Measurements from ENCODE around the gene PIP4K2A.
"Not testable (repeated sequence)": the region's sequence is repeated elsewhere in the genome, so short reads cannot be mapped to it uniquely, and the experiment has no call there.

Gene PIP4K2A

DNA sequence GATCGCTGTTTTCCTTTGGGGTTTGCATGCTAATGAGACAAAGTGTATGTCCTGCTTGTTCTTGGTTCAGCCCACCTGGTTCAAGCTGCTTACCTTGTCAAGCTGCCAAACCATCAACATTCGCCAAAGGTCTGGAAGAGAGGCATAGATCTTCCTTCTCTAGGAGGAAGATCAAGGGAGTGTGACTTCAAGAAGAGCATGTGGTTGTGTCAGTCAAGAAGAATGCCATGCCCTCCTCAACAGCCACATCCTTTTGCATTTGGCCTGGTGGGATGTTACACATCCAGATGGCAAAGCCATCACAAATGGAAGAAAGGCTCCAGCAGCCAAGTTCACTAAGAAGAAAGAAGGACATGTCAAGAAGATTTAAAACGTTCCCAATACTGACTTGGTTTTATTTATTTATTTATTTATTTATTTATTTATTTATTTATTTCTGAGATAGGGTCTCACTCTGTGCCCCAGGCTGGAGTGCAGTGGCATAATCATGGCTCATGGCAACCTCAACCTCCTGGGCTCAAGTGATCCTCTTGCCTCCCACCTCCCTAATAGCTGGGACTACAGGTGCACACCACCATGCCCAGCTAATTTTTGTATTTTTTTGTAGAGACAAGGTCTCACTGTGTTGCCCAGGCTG lies 5.1 kb upstream of the PIP4K2A start:
- H3K4me3 ChIP-seq (ENCODE audit: low read depth, low read length), result no peak overlapping the region
- H3K27me3 ChIP-seq (ENCODE audit: control insufficient read depth, insufficient read depth, low read length), result peaks cover 9% of the 10 kb centered on the region
- H3K9me3 ChIP-seq (ENCODE audit: control insufficient read depth, insufficient read depth, low read length), result no peaks in the 10 kb centered on the region
- 0 out of 2 replicates have a peak, but pooled peaks cover 6% of the 10 kb centered on the region for H3K4me1 ChIP-seq (ENCODE audit: control insufficient read depth, insufficient read depth, low read length)
- no peak overlapping the region for H3K27ac ChIP-seq (ENCODE audit: low read depth, low read length)
- no peaks in the 10 kb centered on the region for H3K36me3 ChIP-seq (ENCODE audit: control insufficient read depth, insufficient read depth, low read length)
- H3K9ac ChIP-seq (ENCODE audit: low read depth, low read length), result no peak overlapping the region

DNA sequence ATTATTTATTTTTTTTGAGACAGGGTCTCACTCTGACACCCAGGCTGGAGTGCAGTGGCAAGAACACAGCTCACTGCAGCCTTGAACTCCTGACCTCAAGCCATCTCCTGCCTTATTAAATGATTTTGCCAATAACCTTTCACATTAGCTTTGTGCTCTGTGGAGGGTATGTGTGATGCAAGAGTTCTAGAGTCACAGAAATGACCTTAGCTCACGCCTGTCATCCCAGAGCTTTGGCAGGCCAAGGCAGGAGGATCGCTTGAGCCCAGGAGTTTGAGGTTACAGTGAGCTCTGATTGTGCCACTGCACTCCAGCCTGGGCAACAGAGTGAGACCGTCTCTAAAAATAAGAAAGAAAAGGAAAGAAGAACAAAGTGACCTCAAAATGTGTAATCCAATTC lies 4.3 kb upstream of the PIP4K2A start:
- H3K9ac ChIP-seq (ENCODE audit: low read depth, low read length); H3K4me3 ChIP-seq (ENCODE audit: low read depth, low read length); H3K4me1 ChIP-seq (ENCODE audit: control insufficient read depth, insufficient read depth, low read length); H3K27ac ChIP-seq (ENCODE audit: low read depth, low read length); H3K27me3 ChIP-seq (ENCODE audit: control insufficient read depth, insufficient read depth, low read length); H3K9me3 ChIP-seq (ENCODE audit: control insufficient read depth, insufficient read depth, low read length); H3K36me3 ChIP-seq (ENCODE audit: control insufficient read depth, insufficient read depth, low read length): not testable (repeated sequence)

DNA sequence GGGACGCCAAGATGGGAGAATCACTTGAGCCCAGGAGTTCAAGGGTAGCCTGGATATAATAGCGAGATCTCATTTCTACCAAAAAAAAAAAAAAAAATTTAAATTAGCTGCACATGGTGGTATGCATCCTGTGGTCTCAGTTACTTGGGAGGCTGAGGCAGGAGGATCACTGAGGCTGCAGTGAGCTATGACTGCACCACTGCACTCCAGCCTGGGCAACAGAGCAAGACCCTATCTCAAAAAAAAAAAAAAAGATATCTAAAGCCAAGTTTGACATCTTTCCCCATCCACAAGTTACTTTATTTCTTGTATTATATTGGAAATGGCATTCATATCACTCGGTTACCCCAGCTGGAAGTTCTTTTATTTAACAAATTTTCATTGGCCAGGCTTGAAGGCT lies 3.4 kb upstream of the PIP4K2A start:
- Histone ChIP-seq H3K27ac (ENCODE audit: low read depth, low read length) (no peak overlapping the region), H3K4me1 (ENCODE audit: control insufficient read depth, insufficient read depth, low read length) (peaks cover 9% of the 10 kb centered on the region), H3K36me3 (ENCODE audit: control insufficient read depth, insufficient read depth, low read length) (no peaks in the 10 kb centered on the region), H3K4me3 (ENCODE audit: low read depth, low read length) (no peak overlapping the region), H3K9me3 (ENCODE audit: control insufficient read depth, insufficient read depth, low read length) (no peaks in the 10 kb centered on the region), H3K9ac (ENCODE audit: low read depth, low read length) (no peak overlapping the region), H3K27me3 (ENCODE audit: control insufficient read depth, insufficient read depth, low read length) (peaks cover 9% of the 10 kb centered on the region)

DNA sequence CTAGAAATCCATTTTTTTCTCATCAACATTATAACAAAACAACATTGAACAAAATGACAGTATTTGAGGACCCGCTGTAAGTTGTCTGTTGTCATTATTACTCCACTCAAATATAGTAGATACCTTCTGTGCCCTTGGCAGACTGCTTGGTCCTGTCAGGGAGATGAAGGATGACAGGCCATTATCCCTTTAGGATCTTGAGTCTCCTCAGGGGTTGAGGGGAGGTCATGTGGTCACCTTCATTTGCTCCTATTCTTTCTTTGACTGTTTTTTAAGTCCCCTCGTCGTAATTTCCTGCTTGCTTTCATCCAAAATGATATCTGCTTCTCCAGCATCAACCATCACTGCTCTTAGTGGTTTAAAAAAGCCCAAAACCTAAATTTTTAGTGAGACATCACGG lies 2.6 kb upstream of the PIP4K2A start:
- Histone ChIP-seq H3K27ac (ENCODE audit: low read depth, low read length) (no peak overlapping the region), H3K9me3 (ENCODE audit: control insufficient read depth, insufficient read depth, low read length) (no peaks in the 10 kb centered on the region), H3K36me3 (ENCODE audit: control insufficient read depth, insufficient read depth, low read length) (no peaks in the 10 kb centered on the region), H3K9ac (ENCODE audit: low read depth, low read length) (no peak overlapping the region), H3K27me3 (ENCODE audit: control insufficient read depth, insufficient read depth, low read length) (peaks cover 9% of the 10 kb centered on the region), H3K4me3 (ENCODE audit: low read depth, low read length) (no peak overlapping the region), H3K4me1 (ENCODE audit: control insufficient read depth, insufficient read depth, low read length) (peaks cover 17% of the 10 kb centered on the region)

DNA sequence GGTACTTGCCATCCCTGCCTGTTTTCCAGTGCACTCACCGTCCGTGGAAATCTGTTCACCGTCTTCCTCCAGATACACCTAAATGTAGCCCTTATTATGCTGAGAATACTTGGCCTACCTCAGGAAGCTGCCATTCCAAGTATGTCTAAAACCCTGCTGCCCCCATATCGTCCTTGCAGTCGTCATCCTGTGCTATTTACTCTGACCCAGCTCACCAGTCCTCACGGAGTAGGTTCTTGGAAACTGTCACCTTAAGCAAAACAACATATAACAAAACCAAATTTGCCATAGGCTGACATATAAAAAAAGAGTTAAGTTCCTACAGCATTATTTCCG lies 880 bp upstream of the PIP4K2A start:
- Histone ChIP-seq H3K9ac (ENCODE audit: low read depth, low read length) (no peak overlapping the region), H3K27ac (ENCODE audit: low read depth, low read length) (no peak overlapping the region), H3K4me1 (ENCODE audit: control insufficient read depth, insufficient read depth, low read length) (peaks cover 34% of the 10 kb centered on the region), H3K9me3 (ENCODE audit: control insufficient read depth, insufficient read depth, low read length) (no peaks in the 10 kb centered on the region), H3K36me3 (ENCODE audit: control insufficient read depth, insufficient read depth, low read length) (no peaks in the 10 kb centered on the region), H3K27me3 (ENCODE audit: control insufficient read depth, insufficient read depth, low read length) (peaks cover 9% of the 10 kb centered on the region), H3K4me3 (ENCODE audit: low read depth, low read length) (peak overlapping the region; percentile 98; the same call in 1 of the 2 replicates)

DNA sequence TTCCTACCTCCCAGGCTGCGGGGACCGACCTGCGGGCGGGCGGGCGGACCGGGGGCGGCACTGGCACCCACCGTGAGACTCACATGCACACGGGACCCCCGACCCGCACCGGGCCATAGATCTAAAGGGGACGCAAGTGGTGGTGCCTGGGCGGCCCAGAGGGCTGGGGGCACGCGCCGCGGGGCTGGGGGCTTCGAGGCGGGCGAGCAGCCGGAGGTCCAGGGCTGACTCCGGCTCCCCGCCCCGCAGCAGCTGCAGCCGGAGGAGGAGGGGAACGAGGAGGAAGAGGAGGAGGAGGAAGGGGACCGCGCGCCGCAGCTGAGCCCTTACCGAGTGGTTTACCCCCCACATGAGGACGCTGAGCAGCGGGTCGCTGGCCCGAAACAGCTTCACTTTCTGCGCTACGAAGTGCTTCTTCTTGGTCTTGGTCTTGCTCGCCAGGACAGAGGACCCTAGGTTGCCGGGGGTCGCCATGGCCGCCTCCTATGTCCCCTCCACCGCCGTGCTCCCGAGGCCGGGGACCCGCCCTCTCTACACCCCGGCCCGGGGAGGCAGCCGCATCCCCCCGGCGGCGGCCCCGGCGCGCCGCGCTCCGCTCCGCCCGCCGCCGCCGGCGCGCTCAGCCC lies 412 bp downstream of the PIP4K2A start:
- Histone ChIP-seq H3K9ac (ENCODE audit: low read depth, low read length) (peak overlapping the region; percentile 51), H3K27ac (ENCODE audit: low read depth, low read length) (peak overlapping the region; percentile 33), H3K9me3 (ENCODE audit: control insufficient read depth, insufficient read depth, low read length) (no peaks in the 10 kb centered on the region), H3K36me3 (ENCODE audit: control insufficient read depth, insufficient read depth, low read length) (no peaks in the 10 kb centered on the region), H3K4me1 (ENCODE audit: control insufficient read depth, insufficient read depth, low read length) (peaks cover 36% of the 10 kb centered on the region), H3K4me3 (ENCODE audit: low read depth, low read length) (peak overlapping the region; percentile 98), H3K27me3 (ENCODE audit: control insufficient read depth, insufficient read depth, low read length) (peaks cover 9% of the 10 kb centered on the region)

DNA sequence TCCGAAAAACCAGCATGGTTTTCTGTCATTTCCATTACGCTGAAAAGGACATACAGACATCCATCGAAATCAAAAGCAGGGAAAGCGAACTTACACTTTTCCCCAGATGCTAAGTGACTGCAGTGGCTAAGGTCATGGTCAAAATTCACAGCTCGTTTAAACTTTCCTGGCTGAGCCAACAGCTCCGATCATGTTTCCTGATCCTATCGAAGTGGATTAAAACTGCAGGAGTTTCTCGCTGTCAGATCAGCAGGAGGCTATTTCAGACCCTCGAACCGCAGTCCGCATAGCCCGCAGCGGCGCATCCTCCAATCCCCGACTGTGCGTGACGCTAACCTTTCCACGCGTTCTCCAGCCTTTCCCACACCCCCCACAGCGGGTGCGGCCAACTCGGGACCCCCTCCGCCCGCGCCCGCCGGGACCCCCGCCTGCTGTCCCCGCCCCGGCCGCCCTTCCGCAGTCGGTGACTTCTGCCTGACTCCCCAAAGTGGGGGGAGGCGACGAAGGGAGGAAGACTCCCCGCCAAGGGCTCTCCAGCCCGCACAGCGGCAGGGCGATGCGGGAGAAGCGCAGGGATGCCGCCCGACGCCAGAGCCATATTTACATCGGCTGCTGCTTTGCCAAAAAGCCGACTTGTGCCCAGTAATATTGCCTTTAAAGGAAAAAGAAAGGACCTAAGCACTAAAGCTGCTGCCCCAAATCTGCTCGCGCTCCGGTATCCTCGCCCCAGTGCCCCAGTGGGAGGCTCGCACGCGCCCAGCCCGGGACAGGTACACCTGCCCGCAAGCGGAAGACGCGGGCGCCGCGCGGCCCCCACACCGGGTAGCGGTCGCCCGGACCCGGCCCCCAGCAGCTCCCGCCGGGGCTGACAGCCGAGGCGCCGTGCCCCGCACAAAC lies 1.2 kb downstream of the PIP4K2A start:
- Histone ChIP-seq H3K36me3 (ENCODE audit: control insufficient read depth, insufficient read depth, low read length) (no peaks in the 10 kb centered on the region), H3K27ac (ENCODE audit: low read depth, low read length) (no peak overlapping the region), H3K4me1 (ENCODE audit: control insufficient read depth, insufficient read depth, low read length) (peaks cover 36% of the 10 kb centered on the region), H3K9ac (ENCODE audit: low read depth, low read length) (no peak overlapping the region), H3K4me3 (ENCODE audit: low read depth, low read length) (peak overlapping the region; percentile 98), H3K9me3 (ENCODE audit: control insufficient read depth, insufficient read depth, low read length) (no peaks in the 10 kb centered on the region), H3K27me3 (ENCODE audit: control insufficient read depth, insufficient read depth, low read length) (peaks cover 9% of the 10 kb centered on the region)

DNA sequence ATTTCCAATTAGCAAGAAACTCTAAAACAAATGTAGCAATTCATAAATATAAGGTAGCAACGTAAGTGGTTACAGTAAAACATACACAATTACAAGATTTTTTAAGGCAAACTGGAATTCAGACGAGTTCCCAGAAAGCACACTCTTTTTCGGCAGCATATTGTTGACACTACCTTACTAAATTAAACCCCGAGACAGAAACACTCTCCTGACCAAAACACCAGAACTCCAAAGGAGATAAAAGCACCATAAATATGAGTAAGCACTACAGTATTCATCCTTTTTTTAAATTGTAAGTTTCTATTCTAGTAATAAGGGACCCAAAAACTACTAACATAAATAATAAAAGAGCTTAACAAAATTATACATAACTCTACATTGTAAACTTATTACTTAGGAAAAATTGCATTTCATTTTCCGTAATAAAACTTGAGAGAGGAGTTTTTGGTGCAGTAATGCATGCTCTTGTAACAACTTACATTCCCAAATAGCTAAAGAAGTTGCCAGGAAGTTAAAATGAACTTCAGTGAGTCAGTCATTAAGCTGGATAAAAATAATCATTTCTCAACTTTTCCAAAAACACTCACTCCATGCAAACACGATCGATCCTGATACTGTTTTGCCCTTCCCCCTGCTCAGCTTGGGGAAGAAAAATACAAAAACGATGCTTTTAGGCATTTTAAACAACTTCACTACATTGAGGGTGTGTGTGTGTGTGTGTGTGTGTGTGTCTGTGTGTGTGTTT lies 2.0 kb downstream of the PIP4K2A start:
- Histone ChIP-seq H3K4me3 (ENCODE audit: low read depth, low read length) (peak overlapping the region; percentile 98), H3K36me3 (ENCODE audit: control insufficient read depth, insufficient read depth, low read length) (no peaks in the 10 kb centered on the region), H3K9ac (ENCODE audit: low read depth, low read length) (no peak overlapping the region), H3K27ac (ENCODE audit: low read depth, low read length) (no peak overlapping the region), H3K27me3 (ENCODE audit: control insufficient read depth, insufficient read depth, low read length) (peaks cover 9% of the 10 kb centered on the region), H3K4me1 (ENCODE audit: control insufficient read depth, insufficient read depth, low read length) (peaks cover 36% of the 10 kb centered on the region), H3K9me3 (ENCODE audit: control insufficient read depth, insufficient read depth, low read length) (no peaks in the 10 kb centered on the region)

DNA sequence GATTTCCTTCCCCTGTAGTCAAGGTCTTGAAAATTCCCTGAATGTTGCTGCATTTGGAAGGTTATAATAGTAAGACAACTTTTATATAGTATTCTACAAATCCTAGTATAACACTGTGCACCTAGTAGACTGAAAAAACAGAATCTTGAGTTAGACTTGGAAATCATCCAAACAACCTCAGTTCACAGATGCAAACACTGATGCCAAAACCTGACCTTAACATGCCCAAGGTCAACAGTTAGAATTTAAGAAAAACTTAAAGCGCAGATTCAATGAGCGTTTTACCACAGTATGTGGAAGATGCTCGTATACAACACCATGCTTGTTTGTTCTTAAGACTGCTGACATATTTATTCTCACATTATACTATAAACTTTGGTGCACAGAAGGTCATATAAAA lies 3.0 kb downstream of the PIP4K2A start:
- Histone ChIP-seq H3K36me3 (ENCODE audit: control insufficient read depth, insufficient read depth, low read length) (no peaks in the 10 kb centered on the region), H3K4me1 (ENCODE audit: control insufficient read depth, insufficient read depth, low read length) (peaks cover 36% of the 10 kb centered on the region), H3K4me3 (ENCODE audit: low read depth, low read length) (peak overlapping the region; percentile 12; the same call in 1 of the 2 replicates), H3K9ac (ENCODE audit: low read depth, low read length) (no peak overlapping the region), H3K27me3 (ENCODE audit: control insufficient read depth, insufficient read depth, low read length) (peaks cover 9% of the 10 kb centered on the region), H3K27ac (ENCODE audit: low read depth, low read length) (no peak overlapping the region), H3K9me3 (ENCODE audit: control insufficient read depth, insufficient read depth, low read length) (no peaks in the 10 kb centered on the region)

DNA sequence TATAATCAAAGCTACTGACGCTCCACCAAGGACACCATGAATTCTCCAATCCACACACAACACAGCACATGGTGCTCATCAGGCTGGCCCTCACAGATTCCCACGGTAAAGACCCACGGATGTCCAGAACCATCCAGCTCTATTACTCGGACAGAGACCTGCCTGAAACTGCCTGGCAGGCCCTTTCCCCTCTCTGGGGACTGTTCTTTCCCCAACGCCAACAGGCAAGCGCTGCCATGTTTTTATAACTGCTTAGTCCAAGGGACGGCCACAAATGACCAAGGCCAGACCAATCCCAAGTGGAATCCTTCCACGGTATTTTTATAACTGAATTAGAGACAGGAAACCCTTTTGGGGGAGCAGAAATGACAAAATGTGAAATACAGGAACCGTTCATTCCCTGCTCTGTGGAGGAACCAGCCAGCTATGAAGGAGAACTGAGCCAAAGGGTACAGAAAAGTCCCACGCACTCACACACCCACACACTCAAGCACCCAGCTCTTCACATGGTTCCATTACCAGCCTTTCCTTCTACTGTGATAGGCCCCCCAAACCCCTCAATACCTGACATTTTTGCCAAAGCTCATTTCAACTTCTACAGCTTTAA lies 4.1 kb downstream of the PIP4K2A start:
- Histone ChIP-seq H3K4me3 (ENCODE audit: low read depth, low read length) (no peak overlapping the region), H3K4me1 (ENCODE audit: control insufficient read depth, insufficient read depth, low read length) (peaks cover 35% of the 10 kb centered on the region), H3K27me3 (ENCODE audit: control insufficient read depth, insufficient read depth, low read length) (peaks cover 7% of the 10 kb centered on the region), H3K27ac (ENCODE audit: low read depth, low read length) (no peak overlapping the region), H3K9me3 (ENCODE audit: control insufficient read depth, insufficient read depth, low read length) (no peaks in the 10 kb centered on the region), H3K9ac (ENCODE audit: low read depth, low read length) (no peak overlapping the region), H3K36me3 (ENCODE audit: control insufficient read depth, insufficient read depth, low read length) (no peaks in the 10 kb centered on the region)

All from HUES48 (cell line).